Kidney capillary endothelial cell (primary cell): Measurements from ENCODE around the gene TBL1Y.
"Not testable (repeated sequence)": the region's sequence is repeated elsewhere in the genome, so short reads cannot be mapped to it uniquely, and the experiment has no call there.

Experiments used
- DNase-seq: peaks from one replicate; pipeline ENCODE4 v3.0.0-alpha.2; 2018; ENCODE audit warnings: low spot score

The TBL1Y gene

GRCh38 chrY:7080548-7080947 is 170.1 kb downstream of the TBL1Y start:
- DNase-seq = not testable (repeated sequence)

GRCh38 chrY:7085606-7086005 is 175.1 kb downstream of the TBL1Y start:
- no peak for DNase-seq

- no peak for DNase-seq
Measured at GRCh38 chrY:7092836-7093235, 182.3 kb downstream of the TBL1Y start.

- no peak for DNase-seq
Measured at GRCh38 chrY:7094365-7094764, 183.9 kb downstream of the TBL1Y start.

GRCh38 chrY:7097021-7097420 is 186.5 kb downstream of the TBL1Y start:
- no peak for DNase-seq

GRCh38 chrY:7099742-7100141 is 189.2 kb downstream of the TBL1Y start:
- DNase-seq = no peak

GRCh38 chrY:7102680-7103079 is 192.2 kb downstream of the TBL1Y start:
- no peak for DNase-seq

GRCh38 chrY:7107179-7107578 is 196.7 kb downstream of the TBL1Y start:
- no peak for DNase-seq

GRCh38 chrY:7110086-7110485 is 199.6 kb downstream of the TBL1Y start:
- no peak for DNase-seq

- DNase-seq = no peak
Measured at GRCh38 chrY:7115871-7116270, 205.4 kb downstream of the TBL1Y start.

- DNase-seq = no peak
Measured at GRCh38 chrY:7122202-7122601, 211.7 kb downstream of the TBL1Y start.

- no peak for DNase-seq
Measured at GRCh38 chrY:7125136-7126056, 214.9 kb downstream of the TBL1Y start.

GRCh38 chrY:7128211-7128610 is 217.7 kb downstream of the TBL1Y start:
- no peak for DNase-seq
